DND-41 (cell line): Measurements from ENCODE around the gene CBR4.

Experiments used
- ATAC-seq: fragments of 200-7000 bp; cut with Tn5 transposase; 3 replicates; pipeline ENCODE4 v1.9.1; 2021; ENCODE audit warnings: low read depth; ENCODE audit not compliant: insufficient read depth
- DNase-seq: peaks from one replicate; pipeline ENCODE4 v3.0.0-alpha.2; 2020
- H2AFZ ChIP-seq: 2 replicates; pipeline ENCODE4 v1.6.0; 2012; ENCODE audit warnings: low read depth, low read length
- H3K27ac ChIP-seq: 2 replicates; pipeline ENCODE4 v1.5.1; 2012; ENCODE audit warnings: low read length, inconsistent platforms
- H3K27me3 ChIP-seq: fragments of 200-600 bp; sonication (generic); 2 replicates; pipeline ENCODE4 v1.6.0; 2012; ENCODE audit warnings: low read length, mild to moderate bottlenecking, inconsistent platforms; ENCODE audit not compliant: insufficient read depth, poor library complexity
- H3K36me3 ChIP-seq: 2 replicates; pipeline ENCODE4 v1.5.1; 2012; ENCODE audit warnings: low read length, inconsistent platforms; ENCODE audit not compliant: insufficient read depth
- H3K4me1 ChIP-seq: 2 replicates; pipeline ENCODE4 v1.5.1; 2012; ENCODE audit warnings: mild to moderate bottlenecking, low read length; ENCODE audit not compliant: insufficient read depth
- H3K4me2 ChIP-seq: 2 replicates; pipeline ENCODE4 v1.6.0; 2012; ENCODE audit warnings: mild to moderate bottlenecking, moderate library complexity, low read length, inconsistent platforms; ENCODE audit not compliant: insufficient read depth
- H3K4me3 ChIP-seq, 2 experiments: fragments of 200-600 bp in 1 of 2; shearing (Covaris generic) in 1 of 2; 2 replicates each; pipeline ENCODE4 v1.5.1; 2012 to 2016; ENCODE audit warnings: inconsistent platforms in 2 of 2, low read length in 2 of 2, mild to moderate bottlenecking in 2 of 2, low read depth in 1 of 2, moderate library complexity in 1 of 2
- H3K79me2 ChIP-seq: 2 replicates; pipeline ENCODE4 v1.6.0; 2012; ENCODE audit warnings: low read length, inconsistent platforms; ENCODE audit not compliant: insufficient read depth
- H3K9ac ChIP-seq: 2 replicates; pipeline ENCODE4 v1.6.0; 2012; ENCODE audit warnings: low read depth, mild to moderate bottlenecking, inconsistent platforms, low read length, moderate library complexity
- H3K9me3 ChIP-seq: 2 replicates; pipeline ENCODE4 v1.5.1; 2012; ENCODE audit warnings: low read length, moderate library complexity, mild to moderate bottlenecking, inconsistent platforms; ENCODE audit not compliant: insufficient read depth, severe bottlenecking
- H4K20me1 ChIP-seq: 2 replicates; pipeline ENCODE4 v1.6.0; 2012; ENCODE audit warnings: low read length; ENCODE audit not compliant: insufficient read depth
- EZH2 ChIP-seq: IDR thresholded peaks from 3 replicates; pipeline ENCODE4 v1.6.1; 2012; ENCODE audit warnings: borderline replicate concordance, low read depth, mild to moderate bottlenecking, moderate library complexity, low read length, inconsistent platforms; ENCODE audit not compliant: severe bottlenecking
- TF ChIP-seq, protein P1 (sequence below): IDR thresholded peaks from 2 replicates; pipeline ENCODE4 v1.5.1; 2012; ENCODE audit warnings: borderline replicate concordance, low read length, moderate library complexity, mild to moderate bottlenecking; ENCODE audit not compliant: poor library complexity, severe bottlenecking; ENCODE audit errors: extremely low read depth

Gene CBR4

DNA sequence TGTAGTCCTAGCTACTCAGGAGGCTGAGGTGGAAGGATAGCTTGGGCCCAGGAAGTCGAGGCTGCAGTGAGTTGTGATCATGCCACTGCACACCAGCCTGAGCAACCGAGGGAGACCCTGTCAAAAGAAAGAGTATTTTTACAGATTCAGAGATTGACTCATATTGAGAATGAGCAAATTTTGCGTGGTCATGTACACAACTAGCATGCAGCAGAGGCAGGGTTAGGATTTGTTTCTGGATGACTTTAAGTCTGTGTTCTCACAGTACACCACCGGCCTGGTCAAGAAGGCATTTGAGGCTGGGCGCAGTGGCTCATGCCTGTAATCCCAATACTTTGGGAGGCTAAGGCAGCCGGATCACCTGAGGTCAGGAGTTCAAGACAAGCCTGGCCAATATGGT lies 44.8 kb upstream of the CBR4 start:
- no peak overlapping the region for H3K9ac ChIP-seq
- H3K27me3 ChIP-seq: no peaks in the 10 kb centered on the region
- H2AFZ ChIP-seq: no peak overlapping the region
- DNase-seq (no peak), ATAC-seq (no peak)
- no peak overlapping the region for H3K4me3 ChIP-seq
- no peaks in the 10 kb centered on the region for H3K36me3 ChIP-seq
- no peak overlapping the region for H3K27ac ChIP-seq
- no peaks in the 10 kb centered on the region for H3K79me2 ChIP-seq
- no peak overlapping the region for H3K4me2 ChIP-seq
- no peaks in the 10 kb centered on the region for H4K20me1 ChIP-seq
- TF ChIP-seq EZH2: no peak
- TF ChIP-seq, protein P1, sequence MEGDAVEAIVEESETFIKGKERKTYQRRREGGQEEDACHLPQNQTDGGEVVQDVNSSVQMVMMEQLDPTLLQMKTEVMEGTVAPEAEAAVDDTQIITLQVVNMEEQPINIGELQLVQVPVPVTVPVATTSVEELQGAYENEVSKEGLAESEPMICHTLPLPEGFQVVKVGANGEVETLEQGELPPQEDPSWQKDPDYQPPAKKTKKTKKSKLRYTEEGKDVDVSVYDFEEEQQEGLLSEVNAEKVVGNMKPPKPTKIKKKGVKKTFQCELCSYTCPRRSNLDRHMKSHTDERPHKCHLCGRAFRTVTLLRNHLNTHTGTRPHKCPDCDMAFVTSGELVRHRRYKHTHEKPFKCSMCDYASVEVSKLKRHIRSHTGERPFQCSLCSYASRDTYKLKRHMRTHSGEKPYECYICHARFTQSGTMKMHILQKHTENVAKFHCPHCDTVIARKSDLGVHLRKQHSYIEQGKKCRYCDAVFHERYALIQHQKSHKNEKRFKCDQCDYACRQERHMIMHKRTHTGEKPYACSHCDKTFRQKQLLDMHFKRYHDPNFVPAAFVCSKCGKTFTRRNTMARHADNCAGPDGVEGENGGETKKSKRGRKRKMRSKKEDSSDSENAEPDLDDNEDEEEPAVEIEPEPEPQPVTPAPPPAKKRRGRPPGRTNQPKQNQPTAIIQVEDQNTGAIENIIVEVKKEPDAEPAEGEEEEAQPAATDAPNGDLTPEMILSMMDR: no peak
- H3K4me1 ChIP-seq: no peaks in the 10 kb centered on the region
- H3K9me3 ChIP-seq: no peaks in the 10 kb centered on the region

DNA sequence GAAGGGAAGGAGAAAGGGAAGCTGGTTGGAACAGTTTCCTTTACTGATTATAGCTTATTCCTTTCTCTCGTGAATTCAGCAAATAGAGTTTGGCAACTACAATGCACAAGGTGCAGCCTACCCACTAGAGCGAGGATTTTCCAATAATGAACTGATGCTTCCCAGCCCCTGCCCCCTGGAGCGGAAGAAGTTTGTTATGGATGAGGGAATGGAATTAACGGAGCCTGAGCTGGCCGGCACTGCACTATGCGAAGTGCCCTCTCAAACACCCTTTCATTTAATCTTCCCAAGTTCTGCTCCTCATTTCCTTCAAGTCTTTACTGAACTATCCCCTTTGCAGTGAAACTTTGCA lies 42.5 kb upstream of the CBR4 start:
- Histone ChIP-seq H3K36me3 (no peaks in the 10 kb centered on the region), H4K20me1 (no peaks in the 10 kb centered on the region), H3K4me3 (no peak overlapping the region), H3K27ac (no peak overlapping the region), H3K4me2 (no peak overlapping the region), H3K79me2 (no peaks in the 10 kb centered on the region), H3K4me1 (no peaks in the 10 kb centered on the region), H3K27me3 (no peaks in the 10 kb centered on the region), H3K9me3 (no peaks in the 10 kb centered on the region), H2AFZ (no peak overlapping the region), H3K9ac (no peak overlapping the region)
- TF ChIP-seq EZH2: no peak
- TF ChIP-seq, protein P1: no peak
- ATAC-seq: no peak
- DNase-seq: no peak

DNA sequence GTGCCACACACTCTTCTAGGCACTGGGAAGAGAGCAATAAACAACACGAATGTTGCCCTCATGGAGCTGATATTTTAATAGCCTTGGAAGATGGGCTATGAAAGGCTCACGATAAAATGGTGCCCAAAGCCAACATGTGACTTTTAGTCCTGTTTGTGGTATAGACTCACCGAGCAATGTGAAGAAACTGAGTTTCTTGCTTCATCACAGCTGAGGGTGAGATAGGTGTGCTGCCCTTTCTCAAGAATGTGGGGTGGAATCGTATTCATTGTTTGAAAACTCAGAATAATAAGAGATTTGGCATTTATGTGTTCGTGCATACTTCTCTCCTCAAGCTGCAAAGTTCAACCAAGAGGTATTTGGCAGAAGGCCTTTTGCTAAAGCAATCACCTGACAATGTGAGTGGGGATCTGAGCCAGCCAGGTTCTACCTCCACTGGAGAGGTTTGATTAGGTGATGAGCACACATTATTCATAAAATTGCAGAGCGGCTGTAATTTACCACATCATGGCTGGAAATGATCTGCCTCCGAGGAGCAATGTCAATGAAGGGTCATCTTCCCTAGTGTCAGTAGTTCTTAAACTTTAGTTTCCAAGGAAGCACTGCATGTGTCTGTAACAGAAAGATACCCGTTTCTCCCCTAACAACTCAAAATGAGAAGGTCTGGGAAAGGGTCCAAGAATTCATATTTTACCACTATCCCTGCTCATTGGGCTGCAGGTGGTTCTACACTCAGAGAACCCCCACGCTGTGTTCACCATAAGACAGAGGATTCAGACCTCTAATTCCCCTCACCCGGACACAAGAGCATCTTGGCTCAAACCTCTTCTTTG lies 41.9 kb upstream of the CBR4 start:
- no peak overlapping the region for H3K9ac ChIP-seq
- H3K4me2 ChIP-seq: no peak overlapping the region
- no peaks in the 10 kb centered on the region for H3K27me3 ChIP-seq
- no peaks in the 10 kb centered on the region for H4K20me1 ChIP-seq
- H3K79me2 ChIP-seq: no peaks in the 10 kb centered on the region
- no peak overlapping the region for H3K4me3 ChIP-seq
- no peak overlapping the region for H2AFZ ChIP-seq
- DNase-seq (no peak), ATAC-seq (no peak)
- no peak overlapping the region for H3K27ac ChIP-seq
- H3K36me3 ChIP-seq: no peaks in the 10 kb centered on the region
- H3K4me1 ChIP-seq: no peaks in the 10 kb centered on the region
- TF ChIP-seq, protein P1: no peak
- TF ChIP-seq EZH2: no peak
- no peaks in the 10 kb centered on the region for H3K9me3 ChIP-seq
